Naive B cell (primary cell): ENCODE data around the gene PRLR. TPM values are rescaled to one million over a fixed set of nuclear protein-coding genes. Genes with fewer than 3 reads are reported as not detected.
"Not testable (repeated sequence)": the region's sequence is repeated elsewhere in the genome, so short reads cannot be mapped to it uniquely, and the experiment has no call there.

Experiments
- ATAC-seq, 2 donors: fragments of 150-1000 bp; cut with Tn5 transposase; 2 replicates each; pipeline ENCODE4 v1.10.0; 2021; ENCODE audit warnings: low read depth in 2 of 2, mild to moderate bottlenecking in 2 of 2, moderate library complexity in 2 of 2
- DNase-seq: peaks from one replicate; pipeline ENCODE4 v3.0.0; 2022
- H3K27ac Mint-ChIP-seq, 6 donors: one replicate each; pipeline ENCODE4 v1.8.0; 2020 to 2022; ENCODE audit warnings: mild to moderate bottlenecking in 6 of 6, mixed read lengths in 6 of 6, moderate library complexity in 5 of 6, inconsistent platforms in 2 of 6
- H3K27me3 Mint-ChIP-seq, 3 donors: one replicate each; pipeline ENCODE4 v1.8.0; 2021 to 2022; ENCODE audit warnings: mixed read lengths in 3 of 3, mild to moderate bottlenecking in 1 of 3
- H3K36me3 Mint-ChIP-seq, 2 donors: one replicate each; pipeline ENCODE4 v1.8.0; 2020 to 2022; ENCODE audit warnings: mixed read lengths in 2 of 2, inconsistent platforms in 1 of 2, mild to moderate bottlenecking in 1 of 2
- H3K4me1 Mint-ChIP-seq, 3 donors: one replicate each; pipeline ENCODE4 v1.8.0; 2020 to 2022; ENCODE audit warnings: mixed read lengths in 3 of 3, inconsistent platforms in 1 of 3, mild to moderate bottlenecking in 1 of 3, moderate library complexity in 1 of 3
- H3K4me3 Mint-ChIP-seq, 8 donors: one replicate each; pipeline ENCODE4 v1.8.0; 2020 to 2022; ENCODE audit warnings: mild to moderate bottlenecking in 8 of 8, mixed read lengths in 8 of 8, moderate library complexity in 8 of 8, inconsistent platforms in 2 of 8
- H3K9me3 Mint-ChIP-seq, 7 donors: one replicate each; pipeline ENCODE4 v1.8.0; 2020 to 2022; ENCODE audit warnings: mixed read lengths in 7 of 7, mild to moderate bottlenecking in 5 of 7, inconsistent platforms in 2 of 7, moderate library complexity in 1 of 7
- polyA plus RNA-seq, 6 donors: library from polyadenylated mRNA; unstranded; fragments of 300-500 nt; fragmentation: Illumina TruSeq; gene quantifications; one replicate each; pipeline ENCODE4 v1.2.3, GENCODE V29; 2021; ENCODE audit warnings: low read depth in 6 of 6

PRLR gene
- polyA plus RNA-seq, 6 donors from 2014 or later = not detected

GRCh38 chr5:35201291-35201690 lies 29.0 kb downstream of the PRLR start:
- Mint-ChIP-seq H3K4me1 (peaks cover 0 to 6% (median 5%) of the 10 kb centered on the region in 3 donors), H3K27me3 (peaks cover 18 to 26% (median 21%) of the 10 kb centered on the region in 3 donors), H3K36me3 (no peaks in the 10 kb centered on the region), H3K9me3 (no peaks in the 10 kb centered on the region), H3K4me3 (no peak overlapping the region), H3K27ac (no peak overlapping the region)
- ATAC-seq = no peak
- DNase-seq = no peak

- DNase-seq (no peak), ATAC-seq (no peak)
- Mint-ChIP-seq H3K9me3 (no peaks in the 10 kb centered on the region), H3K4me1 (peaks cover 9 to 19% (median 19%) of the 10 kb centered on the region in 3 donors), H3K4me3 (no peak overlapping the region), H3K27ac (no peak overlapping the region), H3K36me3 (no peaks in the 10 kb centered on the region), H3K27me3 (peaks cover 9 to 13% (median 9%) of the 10 kb centered on the region in 3 donors)
Observed at GRCh38 chr5:35199886-35200285, 30.4 kb downstream of the PRLR start.

GRCh38 chr5:35198686-35199085 lies 31.6 kb downstream of the PRLR start:
- Mint-ChIP-seq H3K4me3 (no peak overlapping the region), H3K27ac (peak overlapping the region in 1 of 6 donors; percentile 39), H3K27me3 (peaks cover 6 to 13% (median 9%) of the 10 kb centered on the region in 3 donors), H3K36me3 (no peaks in the 10 kb centered on the region), H3K4me1 (peaks cover 21 to 31% (median 29%) of the 10 kb centered on the region in 3 donors), H3K9me3 (no peaks in the 10 kb centered on the region)
- DNase-seq (no peak), ATAC-seq (no peak)

- H3K27me3 Mint-ChIP-seq = peaks cover 1 to 9% (median 7%) of the 10 kb centered on the region in 3 donors
- no peaks in the 10 kb centered on the region for H3K9me3 Mint-ChIP-seq
- peaks cover 27 to 37% (median 35%) of the 10 kb centered on the region in 3 donors for H3K4me1 Mint-ChIP-seq
- peak overlapping the region in 2 of 8 donors; percentile 12 to 51 for H3K4me3 Mint-ChIP-seq
- ATAC-seq = no peak
- peak overlapping the region in 1 of 6 donors; percentile 68 for H3K27ac Mint-ChIP-seq
- DNase-seq = no peak
- no peaks in the 10 kb centered on the region for H3K36me3 Mint-ChIP-seq
Observed at GRCh38 chr5:35198075-35198474, 32.2 kb downstream of the PRLR start.

GRCh38 chr5:35197351-35197750 lies 32.9 kb downstream of the PRLR start:
- Mint-ChIP-seq H3K9me3 (no peaks in the 10 kb centered on the region), H3K27me3 (peaks cover 0 to 9% (median 4%) of the 10 kb centered on the region in 3 donors), H3K27ac (peak overlapping the region in 1 of 6 donors; percentile 4), H3K36me3 (no peaks in the 10 kb centered on the region), H3K4me1 (peaks cover 28 to 38% (median 34%) of the 10 kb centered on the region in 3 donors), H3K4me3 (no peak overlapping the region)
- ATAC-seq = no peak
- DNase-seq = no peak

- Mint-ChIP-seq H3K9me3 (no peaks in the 10 kb centered on the region), H3K4me1 (peaks cover 31 to 38% (median 32%) of the 10 kb centered on the region in 3 donors), H3K27me3 (peaks cover 0 to 4% (median 0%) of the 10 kb centered on the region in 3 donors), H3K4me3 (peak overlapping the region in 5 of 8 donors; percentile 9 to 81 (median 61)), H3K27ac (peak overlapping the region in 5 of 6 donors; percentile 7 to 92 (median 82)), H3K36me3 (no peaks in the 10 kb centered on the region)
- DNase-seq (no peak), ATAC-seq (no peak)
Observed at GRCh38 chr5:35195472-35195852, 34.8 kb downstream of the PRLR start.

- peak overlapping the region in 7 of 8 donors; percentile 9 to 81 (median 61) for H3K4me3 Mint-ChIP-seq
- peak overlapping the region; percentile 7 to 92 (median 87) for H3K27ac Mint-ChIP-seq
- H3K9me3 Mint-ChIP-seq = no peaks in the 10 kb centered on the region
- H3K36me3 Mint-ChIP-seq = no peaks in the 10 kb centered on the region
- H3K27me3 Mint-ChIP-seq = no peaks in the 10 kb centered on the region
- peaks cover 31 to 38% (median 32%) of the 10 kb centered on the region in 3 donors for H3K4me1 Mint-ChIP-seq
- peak; percentile 48 for DNase-seq
- peak; percentile 91 to 93 for ATAC-seq
Observed at GRCh38 chr5:35194635-35195471, 35.4 kb downstream of the PRLR start.

- DNase-seq (no peak), ATAC-seq (no peak)
- no peak overlapping the region for H3K27ac Mint-ChIP-seq
- H3K4me1 Mint-ChIP-seq = peaks cover 31 to 38% (median 32%) of the 10 kb centered on the region in 3 donors
- H3K4me3 Mint-ChIP-seq = no peak overlapping the region
- H3K36me3 Mint-ChIP-seq = no peaks in the 10 kb centered on the region
- no peaks in the 10 kb centered on the region for H3K9me3 Mint-ChIP-seq
- H3K27me3 Mint-ChIP-seq = peaks cover 0 to 8% (median 8%) of the 10 kb centered on the region in 3 donors
Observed at GRCh38 chr5:35192506-35192905, 37.8 kb downstream of the PRLR start.

GRCh38 chr5:35189801-35190200 lies 40.5 kb downstream of the PRLR start:
- not testable (repeated sequence) for H3K4me3 Mint-ChIP-seq, ATAC-seq, DNase-seq, H3K27ac Mint-ChIP-seq, H3K9me3 Mint-ChIP-seq, H3K27me3 Mint-ChIP-seq, H3K36me3 Mint-ChIP-seq
- H3K4me1 Mint-ChIP-seq = peaks cover 17 to 21% (median 19%) of the 10 kb centered on the region in 3 donors

- H3K9me3 Mint-ChIP-seq = no peaks in the 10 kb centered on the region
- H3K27ac Mint-ChIP-seq = peak overlapping the region in 1 of 6 donors; percentile 44
- no peaks in the 10 kb centered on the region for H3K36me3 Mint-ChIP-seq
- H3K27me3 Mint-ChIP-seq = peaks cover 4 to 8% (median 8%) of the 10 kb centered on the region in 3 donors
- no peak for DNase-seq
- peak overlapping the region in 1 of 8 donors; percentile 41 for H3K4me3 Mint-ChIP-seq
- no peak for ATAC-seq
- H3K4me1 Mint-ChIP-seq = peaks cover under 1 to 4% (median 1%) of the 10 kb centered on the region in 3 donors
Observed at GRCh38 chr5:35188031-35188457, 42.2 kb downstream of the PRLR start.

GRCh38 chr5:35187621-35188020 lies 42.7 kb downstream of the PRLR start:
- H3K36me3 Mint-ChIP-seq, ATAC-seq, H3K4me3 Mint-ChIP-seq, H3K9me3 Mint-ChIP-seq, H3K27me3 Mint-ChIP-seq, DNase-seq, H3K4me1 Mint-ChIP-seq: not testable (repeated sequence)
- H3K27ac Mint-ChIP-seq = peak overlapping the region in 1 of 6 donors; percentile 61

GRCh38 chr5:35186749-35187148 lies 43.5 kb downstream of the PRLR start:
- Mint-ChIP-seq H3K4me1 (peaks cover 0 to 3% (median 0%) of the 10 kb centered on the region in 3 donors), H3K36me3 (no peaks in the 10 kb centered on the region), H3K9me3 (no peaks in the 10 kb centered on the region), H3K27ac (no peak overlapping the region), H3K4me3 (no peak overlapping the region), H3K27me3 (peaks cover 4 to 8% (median 8%) of the 10 kb centered on the region in 3 donors)
- DNase-seq = no peak
- no peak for ATAC-seq

GRCh38 chr5:35185518-35185917 lies 44.8 kb downstream of the PRLR start:
- DNase-seq (no peak), ATAC-seq (no peak)
- peak overlapping the region in 1 of 6 donors; percentile 11 for H3K27ac Mint-ChIP-seq
- H3K9me3 Mint-ChIP-seq = no peaks in the 10 kb centered on the region
- peaks cover 4 to 8% (median 8%) of the 10 kb centered on the region in 3 donors for H3K27me3 Mint-ChIP-seq
- no peak overlapping the region for H3K4me3 Mint-ChIP-seq
- no peaks in the 10 kb centered on the region for H3K36me3 Mint-ChIP-seq
- H3K4me1 Mint-ChIP-seq = no peaks in the 10 kb centered on the region

GRCh38 chr5:35183556-35183955 lies 46.7 kb downstream of the PRLR start:
- no peak overlapping the region for H3K27ac Mint-ChIP-seq
- H3K27me3 Mint-ChIP-seq = peaks cover 4 to 8% (median 6%) of the 10 kb centered on the region in 3 donors
- no peak for ATAC-seq
- DNase-seq = no peak
- no peaks in the 10 kb centered on the region for H3K4me1 Mint-ChIP-seq
- H3K4me3 Mint-ChIP-seq = no peak overlapping the region
- no peaks in the 10 kb centered on the region for H3K9me3 Mint-ChIP-seq
- H3K36me3 Mint-ChIP-seq = no peaks in the 10 kb centered on the region
